Ecto neural progenitor cell (in vitro differentiated cells): ENCODE measurements around the gene PTPRE.
A peak's percentile ranks its signal among the peaks of the same experiment; 100 is the strongest.

Experiments
- DNase-seq: peaks from one replicate; pipeline ENCODE4 v3.0.0-alpha.2; 2018; ENCODE audit warnings: low spot score

Gene PTPRE

DNA sequence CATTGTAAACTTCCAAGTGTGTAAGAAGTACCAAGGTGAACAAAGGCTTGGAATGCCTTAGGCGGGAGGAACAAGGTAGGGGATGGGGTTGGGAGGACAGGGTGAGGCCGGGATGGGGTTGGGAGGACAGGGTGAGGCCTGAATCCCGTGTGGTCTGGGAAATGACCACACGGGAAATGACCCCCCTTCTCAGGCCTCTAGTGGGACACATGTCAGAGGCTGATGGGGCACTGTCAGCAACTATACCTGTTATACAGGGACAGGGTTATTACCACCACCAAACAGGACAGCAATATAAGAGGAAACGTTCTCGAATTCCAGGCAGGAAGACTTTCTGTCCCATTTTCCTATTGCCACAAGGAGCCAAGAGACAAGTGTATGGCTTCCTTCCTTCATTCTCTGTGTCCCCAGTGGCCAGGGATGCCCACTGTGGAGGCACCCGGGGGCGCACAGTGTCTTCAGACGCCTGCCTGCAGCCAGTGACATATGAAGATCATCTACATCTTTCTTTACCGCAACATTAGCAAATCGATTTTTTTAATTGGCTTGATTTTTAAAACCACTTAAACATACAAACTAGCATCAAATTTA is 218.0 kb downstream of the PTPRE start:
- no peak for DNase-seq

DNA sequence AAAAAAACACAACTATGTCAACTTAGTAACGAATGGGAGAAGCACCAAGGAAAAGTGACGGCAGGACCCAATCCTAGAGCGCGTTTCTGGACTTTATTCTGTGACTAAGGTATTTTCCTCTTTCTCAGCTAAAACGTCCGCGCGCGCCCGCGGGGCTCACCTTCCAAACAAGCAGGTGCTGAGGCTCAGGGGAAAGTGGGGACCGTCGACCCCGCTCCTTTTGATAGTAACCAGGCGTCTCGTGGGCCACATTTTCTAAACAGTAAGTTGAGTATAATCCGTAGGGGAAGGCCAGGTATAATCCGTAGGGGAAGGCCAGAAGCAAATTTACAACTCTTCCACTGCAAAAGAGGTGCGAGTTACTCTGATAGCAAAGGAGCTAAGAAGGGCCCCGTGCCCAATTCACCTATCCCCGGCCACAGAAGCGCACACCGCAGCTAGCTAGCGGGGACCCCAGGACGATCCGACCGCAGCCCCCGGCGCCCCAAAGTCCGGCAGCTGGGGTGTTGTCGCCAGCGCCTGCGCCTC is 218.6 kb downstream of the PTPRE start:
- DNase-seq, result no peak

DNA sequence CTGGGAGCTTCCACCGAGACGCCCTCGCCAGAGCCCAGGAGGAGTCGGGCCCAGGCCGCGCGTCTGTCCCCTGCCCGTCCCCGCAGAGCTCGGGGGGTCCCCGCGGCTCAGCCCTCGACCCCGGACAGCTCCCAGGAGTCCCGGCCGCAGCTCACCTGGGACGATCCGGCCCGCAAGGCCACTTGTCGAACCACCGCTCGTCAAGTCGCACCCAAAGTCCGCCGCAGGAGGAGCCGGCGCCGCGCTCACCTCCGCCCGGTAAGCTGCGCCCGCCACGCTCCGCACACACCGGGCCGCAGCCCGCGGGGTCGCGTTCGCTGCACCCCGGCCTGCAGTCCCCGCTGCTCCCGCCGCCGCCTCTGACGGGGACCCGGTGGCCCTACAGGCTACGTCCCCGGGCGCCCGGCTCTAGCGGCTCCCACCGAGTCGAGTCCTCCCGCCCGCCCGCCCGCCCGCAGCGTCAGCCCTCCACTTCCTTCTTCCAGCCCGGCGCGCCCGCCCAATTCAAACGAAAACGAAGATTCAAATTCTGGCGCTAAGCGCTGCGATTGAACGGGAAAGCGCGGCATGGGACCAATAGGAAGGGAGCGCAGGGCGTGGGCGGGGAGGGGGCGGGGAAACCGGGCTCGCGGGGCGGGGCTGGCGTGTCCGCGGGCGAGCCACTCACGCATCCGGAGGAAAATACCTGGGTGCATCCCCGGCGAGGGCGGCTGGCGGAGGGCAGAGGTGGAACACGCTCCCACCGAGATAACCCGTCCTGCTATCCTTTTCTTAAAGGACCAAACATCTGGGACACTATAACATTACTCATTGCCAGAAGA is 219.3 kb downstream of the PTPRE start, which contains the start of gene MKI67:
MKI67 (minus strand) TSS at position 480 of the 821 bp plus-strand sequence. CDS start 756 bp downstream, outside the sequence.
- peak; percentile 93 for DNase-seq

DNA sequence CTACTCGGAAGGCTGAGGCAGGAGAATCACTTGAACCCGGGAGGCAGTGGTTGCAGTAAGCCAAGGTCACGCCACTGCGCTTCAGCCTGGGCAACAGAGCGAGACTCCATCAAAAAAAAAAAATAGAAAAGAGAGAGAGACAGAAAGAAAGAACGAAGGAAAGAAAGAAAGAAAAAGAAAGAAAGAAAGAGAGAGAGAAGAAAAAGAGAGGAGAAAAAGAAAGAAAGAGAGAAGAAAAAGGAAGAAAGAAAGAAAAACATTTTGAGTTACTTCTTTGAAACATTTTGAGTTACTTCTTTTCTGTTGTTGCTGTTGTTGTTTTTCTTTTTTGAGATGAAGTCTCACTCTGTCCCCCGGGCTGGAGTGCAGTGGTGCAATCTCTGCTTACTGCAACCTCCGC is 221.7 kb downstream of the PTPRE start:
- DNase-seq, result no peak

DNA sequence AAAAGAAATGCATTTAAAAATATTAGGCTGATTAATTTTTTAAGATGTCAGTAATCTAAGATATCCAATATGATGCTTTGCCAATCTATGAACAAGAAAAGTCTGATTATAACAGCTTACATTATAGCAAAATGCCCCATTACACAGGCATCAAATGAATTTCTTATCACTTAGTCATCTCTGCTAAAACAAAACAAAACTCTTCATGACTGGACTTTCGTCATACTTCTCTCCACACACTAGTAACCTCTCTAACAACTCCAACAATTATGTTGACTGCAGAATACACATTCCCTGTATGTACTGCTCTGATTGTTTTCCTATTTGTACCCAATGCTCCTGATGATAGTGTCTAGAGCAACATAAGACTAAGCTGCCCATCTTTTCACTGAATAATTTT is 223.1 kb downstream of the PTPRE start:
- no peak for DNase-seq
